NCI-H1930 (cell line): ENCODE data around the gene ASTN2.

Experiments used
- DNase-seq, 2 experiments: peaks; one replicate each; lab custom pipeline; 2025; lab: John Stamatoyannopoulos, UW

The ASTN2 gene

GRCh38 chr9:117114768-117115167 lies 300.1 kb downstream of the ASTN2 start:
- no peak for DNase-seq

DNA sequence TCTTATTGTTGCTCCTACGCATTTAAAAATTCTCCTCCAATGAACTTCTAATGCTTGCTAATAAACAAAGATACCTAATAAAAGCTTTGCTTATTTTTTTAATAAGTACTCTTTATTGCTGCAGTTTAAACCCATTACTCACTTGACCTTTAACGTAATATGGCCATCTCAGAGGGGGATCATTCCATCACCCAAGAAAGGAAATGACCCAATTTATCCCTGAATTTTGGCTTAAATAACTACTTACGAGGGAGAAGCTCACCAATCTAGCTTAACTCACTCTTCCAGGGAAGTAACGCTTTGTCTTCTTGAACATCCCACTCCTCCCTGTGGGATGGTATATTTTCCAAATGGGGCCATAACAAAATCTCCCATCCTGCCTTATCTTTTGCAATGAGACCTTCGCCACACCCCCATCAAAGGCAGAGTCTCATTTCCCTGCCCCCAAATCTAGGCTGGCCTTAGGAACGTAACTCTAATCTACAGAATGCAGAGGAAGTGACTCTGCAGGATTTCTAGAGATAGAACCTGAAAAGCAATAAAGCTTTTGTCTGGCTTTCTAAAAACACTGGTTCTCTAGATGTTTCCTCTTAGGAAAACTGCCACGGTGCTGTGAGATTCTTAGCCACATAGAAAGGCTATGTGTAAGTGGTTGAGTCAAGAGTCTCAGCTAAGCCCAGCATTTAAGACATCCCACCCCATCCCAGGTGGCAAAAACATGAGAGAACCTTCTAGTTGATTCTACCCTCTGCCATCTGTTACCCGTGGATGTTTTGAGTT lies 310.0 kb downstream of the ASTN2 start:
- DNase-seq: no peak

- no peak for DNase-seq
Observed at GRCh38 chr9:117104206-117104605, 310.7 kb downstream of the ASTN2 start.

DNA sequence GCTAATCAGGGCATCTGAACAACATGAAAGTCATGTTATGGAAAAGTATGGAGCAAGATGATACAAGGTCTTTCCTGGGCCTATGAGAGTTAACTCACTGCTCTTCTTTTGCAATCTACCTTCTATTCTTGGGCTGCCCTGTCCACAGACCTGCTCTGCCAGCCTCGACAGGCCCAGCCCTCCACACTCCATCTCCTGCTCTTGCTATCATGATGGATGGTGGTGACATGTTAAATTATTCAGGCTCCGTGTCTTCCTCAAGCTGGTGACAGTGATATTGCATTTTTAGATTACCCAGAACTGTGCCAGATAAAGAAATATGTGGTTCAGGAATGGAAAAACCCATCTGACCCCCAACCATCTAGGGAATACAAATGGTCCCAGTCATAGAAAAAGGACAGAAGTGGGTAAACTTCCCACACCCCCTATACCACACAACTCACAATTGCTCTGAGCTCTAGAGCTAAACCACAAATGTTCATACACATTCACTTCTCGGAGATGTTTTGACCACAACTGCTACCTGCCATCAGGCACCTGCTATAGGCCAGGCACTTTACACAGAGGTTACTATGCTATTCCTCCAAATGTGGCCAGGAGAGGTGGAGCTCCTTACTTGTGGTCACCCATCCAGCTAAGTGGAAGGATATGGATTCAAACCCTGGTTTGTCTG lies 311.3 kb downstream of the ASTN2 start:
- no peak for DNase-seq

DNA sequence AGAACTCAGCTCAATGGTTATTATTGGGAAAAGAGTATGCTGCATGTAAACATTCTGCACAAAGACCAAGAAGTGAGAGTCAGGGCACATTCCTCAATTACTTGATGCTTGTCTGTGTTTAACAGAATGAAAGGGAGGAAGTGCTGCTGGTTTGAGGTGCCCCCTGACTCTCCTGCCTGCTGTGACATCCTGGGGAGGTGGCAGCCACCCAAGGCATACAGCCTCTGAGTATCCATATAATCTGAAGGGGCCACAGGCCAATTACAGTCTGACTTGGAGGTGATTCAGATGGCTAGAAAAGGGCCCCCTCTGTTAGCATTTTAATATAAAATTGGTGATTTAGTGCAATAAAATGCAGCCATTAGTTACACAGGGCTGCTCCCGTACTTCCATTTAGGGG lies 313.8 kb downstream of the ASTN2 start:
- DNase-seq: no peak

GRCh38 chr9:117098331-117098730 lies 316.5 kb downstream of the ASTN2 start:
- no peak for DNase-seq

DNA sequence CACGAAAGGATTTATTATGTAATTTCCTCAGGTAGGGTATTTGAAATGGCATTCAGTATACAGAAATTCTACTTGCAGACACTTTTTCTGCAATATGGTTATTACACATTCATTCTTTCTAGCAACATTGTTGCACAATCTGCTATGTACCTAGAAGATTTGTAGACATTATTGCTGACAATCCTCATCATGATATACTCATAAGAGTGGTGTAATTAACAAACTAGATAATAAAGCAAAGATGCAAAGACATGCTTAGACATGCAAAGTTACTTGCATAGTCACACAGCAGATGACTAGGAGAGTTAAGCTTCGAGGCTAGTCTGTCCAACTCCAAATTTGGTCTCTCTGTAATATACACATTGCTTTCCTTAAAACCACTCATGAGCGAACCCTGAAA lies 317.1 kb downstream of the ASTN2 start:
- DNase-seq: no peak

DNA sequence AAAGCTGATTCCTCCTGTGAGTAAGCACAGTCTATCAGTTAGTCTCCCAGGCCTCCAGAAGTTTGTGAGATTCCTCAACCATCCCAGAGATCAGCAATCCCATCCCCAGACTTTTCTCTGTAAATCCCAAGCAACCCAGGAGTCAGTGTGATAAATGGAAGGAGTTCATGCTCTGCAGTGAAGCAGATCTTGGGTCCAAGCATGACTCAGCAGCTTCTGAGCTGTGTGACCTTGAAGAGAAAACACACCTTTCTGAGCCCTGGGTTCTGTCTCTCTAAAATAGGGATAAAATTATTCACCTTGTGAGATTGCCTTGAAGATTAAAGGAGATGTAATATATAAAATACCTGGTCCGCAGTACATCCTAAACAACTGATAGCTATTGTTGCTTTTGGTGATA lies 318.7 kb downstream of the ASTN2 start:
- no peak for DNase-seq

GRCh38 chr9:117095081-117095480 lies 319.8 kb downstream of the ASTN2 start:
- no peak for DNase-seq

- DNase-seq: no peak
Observed at GRCh38 chr9:117093891-117094844, 320.7 kb downstream of the ASTN2 start.

DNA sequence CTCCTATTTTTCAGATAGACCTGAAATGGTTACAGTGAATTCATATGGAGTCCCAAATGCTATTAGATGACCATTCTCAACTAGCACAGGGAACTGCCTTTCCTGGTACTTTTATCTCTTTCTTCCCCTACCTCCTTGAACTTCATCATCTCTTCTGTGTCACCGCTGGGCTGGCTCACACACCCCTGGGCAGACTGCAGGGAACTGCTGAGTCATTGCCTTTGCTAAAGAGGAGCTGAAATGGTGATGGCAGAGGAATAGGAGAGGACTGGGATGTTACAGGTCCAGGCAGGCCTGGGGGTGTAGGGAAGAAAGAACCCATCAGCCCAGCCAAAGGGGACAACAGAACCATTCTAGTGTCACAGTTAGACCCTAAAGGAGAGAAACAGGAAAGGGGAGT lies 322.3 kb downstream of the ASTN2 start:
- DNase-seq: no peak

GRCh38 chr9:117091529-117091928 lies 323.3 kb downstream of the ASTN2 start:
- no peak for DNase-seq

DNA sequence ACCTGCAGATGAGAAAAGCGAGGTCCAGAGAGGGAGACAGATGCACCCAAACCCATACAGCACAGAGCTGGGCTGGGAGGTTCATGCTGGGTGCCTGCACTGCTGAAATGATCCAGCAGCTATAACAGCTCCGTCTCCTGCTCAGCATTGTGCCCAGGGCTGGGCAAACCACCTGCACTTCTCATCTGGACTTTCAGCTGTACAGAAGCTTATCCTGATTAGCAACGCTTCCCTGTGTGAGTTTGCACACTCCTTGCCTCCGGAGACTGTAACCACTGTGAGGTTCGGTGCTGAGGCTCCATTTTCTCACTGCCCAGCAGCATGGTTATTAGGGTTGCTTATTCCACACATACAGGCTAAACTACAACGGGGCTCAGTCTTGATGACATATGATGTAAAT lies 326.1 kb downstream of the ASTN2 start:
- DNase-seq: no peak

GRCh38 chr9:117088140-117088539 lies 326.7 kb downstream of the ASTN2 start:
- no peak for DNase-seq

GRCh38 chr9:117084221-117084620 lies 330.6 kb downstream of the ASTN2 start:
- no peak for DNase-seq

GRCh38 chr9:117083559-117083958 lies 331.3 kb downstream of the ASTN2 start:
- no peak for DNase-seq

DNA sequence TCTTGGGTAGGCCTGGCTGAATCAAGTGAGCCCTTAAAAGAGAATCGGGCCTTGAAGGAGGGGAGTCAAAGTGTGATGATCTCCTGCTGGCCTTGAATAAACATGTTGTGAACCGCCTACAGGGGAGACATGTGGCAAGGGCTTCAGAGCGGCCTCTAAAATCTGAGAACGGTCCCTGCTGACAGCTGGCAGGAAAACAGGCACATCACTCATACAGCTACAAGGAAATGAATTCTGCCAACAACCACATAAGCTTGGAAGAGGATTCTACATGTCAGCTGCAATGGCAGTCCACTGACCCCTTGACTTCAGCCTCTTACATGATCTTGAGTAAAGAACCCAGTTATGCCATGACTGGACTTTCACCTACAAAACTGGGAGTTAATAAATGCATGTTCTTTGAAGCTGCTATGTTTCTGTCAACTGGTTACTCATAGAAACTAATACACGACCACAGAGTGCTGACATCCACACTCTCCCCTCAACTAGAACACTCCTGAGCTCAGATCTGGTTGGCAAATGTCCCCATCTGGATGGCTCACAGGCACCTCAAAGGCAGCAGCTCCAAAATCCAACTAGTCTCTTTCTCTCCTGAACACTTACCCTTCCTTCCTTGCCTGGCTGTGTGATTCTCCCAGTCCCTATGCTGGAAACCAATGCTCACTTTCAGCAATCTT lies 333.1 kb downstream of the ASTN2 start:
- DNase-seq: no peak

GRCh38 chr9:117080765-117081390 lies 334.0 kb downstream of the ASTN2 start:
- no peak for DNase-seq

DNA sequence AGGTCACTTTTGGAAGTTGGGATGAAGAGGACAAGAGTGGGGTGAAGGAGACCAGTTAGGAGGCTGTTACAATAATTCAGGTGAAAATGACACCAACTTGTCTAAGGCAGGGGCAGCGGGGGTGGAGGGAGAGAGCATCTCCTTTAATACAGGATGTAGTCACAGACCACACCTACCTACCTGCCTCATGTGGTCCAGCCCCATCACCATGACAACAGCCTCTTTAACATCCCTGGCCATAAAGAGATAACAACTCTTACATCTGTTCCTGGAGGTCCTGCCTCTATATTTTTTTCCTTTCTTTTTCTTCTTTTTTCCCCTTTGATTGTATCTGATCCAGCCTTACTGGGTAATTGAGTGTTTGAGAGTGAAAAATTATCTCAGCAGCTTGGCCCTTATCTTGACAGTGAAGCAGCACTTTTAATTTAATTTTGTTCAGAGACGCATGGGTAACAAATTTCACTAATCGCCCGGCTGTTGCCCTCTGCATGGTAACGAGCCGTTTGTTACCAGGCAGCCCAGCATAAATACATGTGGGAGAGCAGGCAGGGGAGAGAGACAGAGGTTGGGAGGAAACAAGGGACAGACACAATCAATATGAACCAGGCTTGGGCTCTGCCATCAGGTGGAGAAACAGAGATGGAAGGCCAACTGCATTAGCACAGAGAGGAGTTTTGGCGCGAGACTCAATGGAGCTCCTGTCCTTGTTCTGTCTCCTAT lies 338.1 kb downstream of the ASTN2 start:
- DNase-seq: no peak

GRCh38 chr9:117075636-117076035 lies 339.2 kb downstream of the ASTN2 start:
- no peak for DNase-seq
